ENCODE data around the gene ZNF148.
A peak's percentile ranks its signal among the peaks of the same experiment; 100 is the strongest.

The ZNF148 gene

GRCh38 chr3:125189378-125190165, 185.6 kb downstream of the ZNF148 start:
- Mint-ChIP-seq H3K36me3 (ENCODE audit: low read depth) (peaks cover 4% of the 10 kb centered on the region), H3K27ac (no peak overlapping the region), H3K4me1 (peaks cover 42% of the 10 kb centered on the region), H3K27me3 (ENCODE audit: low read depth, poor library complexity) (no peaks in the 10 kb centered on the region), H3K9me3 (no peaks in the 10 kb centered on the region), H3K4me3 (no peak overlapping the region)
- TF ChIP-seq CTCF (IDR thresholded peaks at IDR 0.05) = no peak
- DNase-seq = no peak

DNA sequence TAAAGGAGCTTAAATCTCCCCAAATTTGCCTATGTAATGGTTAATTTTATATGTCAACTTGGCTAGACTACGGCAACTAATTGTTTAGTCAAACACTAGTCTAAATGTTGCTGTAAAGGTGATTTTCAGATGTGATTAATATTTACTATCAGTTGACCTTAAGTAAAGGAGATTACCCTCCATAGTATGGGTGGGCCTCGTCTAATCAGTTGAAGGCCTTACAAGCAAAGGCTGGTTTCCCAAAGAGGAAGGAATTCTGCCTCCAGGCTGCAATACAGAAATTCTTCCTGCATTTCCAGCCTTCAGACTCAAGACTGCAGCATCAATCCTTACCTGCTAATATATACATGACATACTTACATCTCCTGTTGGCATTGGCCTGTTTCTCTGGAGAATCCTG, 186.2 kb downstream of the ZNF148 start:
- no peak for TF ChIP-seq CTCF (IDR thresholded peaks at IDR 0.05)
- H3K27ac Mint-ChIP-seq = no peak overlapping the region
- no peak overlapping the region for H3K4me3 Mint-ChIP-seq
- H3K4me1 Mint-ChIP-seq = peaks cover 42% of the 10 kb centered on the region
- H3K36me3 Mint-ChIP-seq (ENCODE audit: low read depth) = peaks cover 4% of the 10 kb centered on the region
- no peak for DNase-seq
- H3K9me3 Mint-ChIP-seq = no peaks in the 10 kb centered on the region
- no peaks in the 10 kb centered on the region for H3K27me3 Mint-ChIP-seq (ENCODE audit: low read depth, poor library complexity)

GRCh38 chr3:125187599-125187910, 187.6 kb downstream of the ZNF148 start:
- Mint-ChIP-seq H3K27ac (no peak overlapping the region), H3K4me3 (no peak overlapping the region), H3K36me3 (ENCODE audit: low read depth) (peaks cover 4% of the 10 kb centered on the region), H3K27me3 (ENCODE audit: low read depth, poor library complexity) (peaks cover 3% of the 10 kb centered on the region), H3K4me1 (peaks cover 40% of the 10 kb centered on the region), H3K9me3 (no peaks in the 10 kb centered on the region)
- no peak for DNase-seq
- TF ChIP-seq CTCF (IDR thresholded peaks at IDR 0.05) = no peak

- DNase-seq = peak; percentile 10
- Mint-ChIP-seq H3K4me3 (no peak overlapping the region), H3K36me3 (ENCODE audit: low read depth) (peaks cover 4% of the 10 kb centered on the region), H3K27me3 (ENCODE audit: low read depth, poor library complexity) (peaks cover 3% of the 10 kb centered on the region), H3K4me1 (peaks cover 34% of the 10 kb centered on the region), H3K9me3 (no peaks in the 10 kb centered on the region), H3K27ac (peak overlapping the region; percentile 82)
- TF ChIP-seq CTCF (IDR thresholded peaks at IDR 0.05) = no peak
Measured at GRCh38 chr3:125186800-125187598, 188.1 kb downstream of the ZNF148 start.

GRCh38 chr3:125186261-125186787, 188.8 kb downstream of the ZNF148 start:
- peak; percentile 11 for DNase-seq
- Mint-ChIP-seq H3K4me1 (peaks cover 32% of the 10 kb centered on the region), H3K27ac (peak overlapping the region; percentile 59), H3K9me3 (no peaks in the 10 kb centered on the region), H3K4me3 (no peak overlapping the region), H3K27me3 (ENCODE audit: low read depth, poor library complexity) (peaks cover 3% of the 10 kb centered on the region), H3K36me3 (ENCODE audit: low read depth) (peaks cover 4% of the 10 kb centered on the region)
- no peak for TF ChIP-seq CTCF (IDR thresholded peaks at IDR 0.05)
